Stimulated activated naive CD8-positive, alpha-beta T cell treated with anti-CD3 and anti-CD28 coated beads, Interleukin-15, Interleukin-2, amounts not matched to agents 100 ng/mL and 50 ng/mL, for 24 hours (primary cell): ENCODE data around the gene MRPL58.
A peak's percentile ranks its signal among the peaks of the same experiment; 100 is the strongest.
"Not testable (repeated sequence)": the region's sequence is repeated elsewhere in the genome, so short reads cannot be mapped to it uniquely, and the experiment has no call there.

Source experiments
- H3K27ac Mint-ChIP-seq: one replicate; pipeline ENCODE4 v1.8.0; 2021; ENCODE audit warnings: mild to moderate bottlenecking, mixed read lengths
- H3K27me3 Mint-ChIP-seq: one replicate; pipeline ENCODE4 v1.8.0; 2021; ENCODE audit warnings: mixed read lengths
- H3K36me3 Mint-ChIP-seq: one replicate; pipeline ENCODE4 v1.8.0; 2021; ENCODE audit warnings: low read depth, mixed read lengths
- H3K4me1 Mint-ChIP-seq: one replicate; pipeline ENCODE4 v1.8.0; 2021; ENCODE audit warnings: low read depth, mixed read lengths
- H3K4me3 Mint-ChIP-seq: one replicate; pipeline ENCODE4 v1.8.0; 2021; ENCODE audit warnings: mild to moderate bottlenecking, mixed read lengths
- H3K9me3 Mint-ChIP-seq: one replicate; pipeline ENCODE4 v1.8.0; 2021; ENCODE audit warnings: mixed read lengths

MRPL58 gene

GRCh38 chr17:75001915-75002843 is 10.3 kb upstream of the MRPL58 start:
- no peak overlapping the region for H3K4me3 Mint-ChIP-seq
- no peaks in the 10 kb centered on the region for H3K27me3 Mint-ChIP-seq
- no peak overlapping the region for H3K27ac Mint-ChIP-seq
- no peaks in the 10 kb centered on the region for H3K36me3 Mint-ChIP-seq
- H3K9me3 Mint-ChIP-seq, result no peaks in the 10 kb centered on the region
- H3K4me1 Mint-ChIP-seq, result peaks cover 5% of the 10 kb centered on the region

GRCh38 chr17:75003070-75003956 is 9.2 kb upstream of the MRPL58 start:
- Mint-ChIP-seq H3K27ac (no peak overlapping the region), H3K9me3 (no peaks in the 10 kb centered on the region), H3K4me1 (peaks cover 5% of the 10 kb centered on the region), H3K27me3 (no peaks in the 10 kb centered on the region), H3K4me3 (no peak overlapping the region), H3K36me3 (no peaks in the 10 kb centered on the region)

GRCh38 chr17:75003957-75004355 is 8.5 kb upstream of the MRPL58 start:
- no peaks in the 10 kb centered on the region for H3K36me3 Mint-ChIP-seq
- no peak overlapping the region for H3K27ac Mint-ChIP-seq
- H3K9me3 Mint-ChIP-seq, result no peaks in the 10 kb centered on the region
- no peak overlapping the region for H3K4me3 Mint-ChIP-seq
- H3K27me3 Mint-ChIP-seq, result no peaks in the 10 kb centered on the region
- peaks cover 5% of the 10 kb centered on the region for H3K4me1 Mint-ChIP-seq

GRCh38 chr17:75004371-75004770 is 8.1 kb upstream of the MRPL58 start:
- H3K9me3 Mint-ChIP-seq, result no peaks in the 10 kb centered on the region
- no peak overlapping the region for H3K4me3 Mint-ChIP-seq
- H3K27me3 Mint-ChIP-seq, result no peaks in the 10 kb centered on the region
- peaks cover 5% of the 10 kb centered on the region for H3K4me1 Mint-ChIP-seq
- no peak overlapping the region for H3K27ac Mint-ChIP-seq
- no peaks in the 10 kb centered on the region for H3K36me3 Mint-ChIP-seq

GRCh38 chr17:75005291-75005690 is 7.2 kb upstream of the MRPL58 start:
- H3K9me3 Mint-ChIP-seq, result no peaks in the 10 kb centered on the region
- H3K27ac Mint-ChIP-seq, result no peak overlapping the region
- H3K36me3 Mint-ChIP-seq, result no peaks in the 10 kb centered on the region
- no peak overlapping the region for H3K4me3 Mint-ChIP-seq
- H3K27me3 Mint-ChIP-seq, result no peaks in the 10 kb centered on the region
- H3K4me1 Mint-ChIP-seq, result peaks cover 5% of the 10 kb centered on the region

GRCh38 chr17:75006084-75006483 is 6.4 kb upstream of the MRPL58 start:
- not testable (repeated sequence) for H3K27ac Mint-ChIP-seq, H3K27me3 Mint-ChIP-seq, H3K4me1 Mint-ChIP-seq, H3K4me3 Mint-ChIP-seq, H3K9me3 Mint-ChIP-seq, H3K36me3 Mint-ChIP-seq

GRCh38 chr17:75006653-75007052 is 5.8 kb upstream of the MRPL58 start:
- Mint-ChIP-seq H3K9me3 (no peaks in the 10 kb centered on the region), H3K27ac (no peak overlapping the region), H3K27me3 (no peaks in the 10 kb centered on the region), H3K4me1 (peaks cover 14% of the 10 kb centered on the region), H3K36me3 (no peaks in the 10 kb centered on the region), H3K4me3 (no peak overlapping the region)

GRCh38 chr17:75008373-75008772 is 4.1 kb upstream of the MRPL58 start:
- H3K4me1 Mint-ChIP-seq, result peaks cover 20% of the 10 kb centered on the region
- no peaks in the 10 kb centered on the region for H3K27me3 Mint-ChIP-seq
- H3K9me3 Mint-ChIP-seq, result no peaks in the 10 kb centered on the region
- no peak overlapping the region for H3K27ac Mint-ChIP-seq
- H3K4me3 Mint-ChIP-seq, result no peak overlapping the region
- H3K36me3 Mint-ChIP-seq, result no peaks in the 10 kb centered on the region

- no peak overlapping the region for H3K4me3 Mint-ChIP-seq
- H3K27ac Mint-ChIP-seq, result no peak overlapping the region
Measured at GRCh38 chr17:75009139-75009724, 3.2 kb upstream of the MRPL58 start.

GRCh38 chr17:75010683-75011400 is 1.6 kb upstream of the MRPL58 start:
- peak overlapping the region; percentile 55 for H3K27ac Mint-ChIP-seq

More at GRCh38 chr17:75009139-75009724, 3.2 kb upstream of the MRPL58 start:
- Mint-ChIP-seq H3K4me1 (peaks cover 27% of the 10 kb centered on the region), H3K27me3 (no peaks in the 10 kb centered on the region), H3K9me3 (no peaks in the 10 kb centered on the region), H3K36me3 (peaks cover 5% of the 10 kb centered on the region)

GRCh38 chr17:75011401-75012095 is 922 bp upstream of the MRPL58 start:
- H3K27me3 Mint-ChIP-seq, result no peaks in the 10 kb centered on the region
- H3K4me3 Mint-ChIP-seq, result peak overlapping the region; percentile 86
- H3K27ac Mint-ChIP-seq, result peak overlapping the region; percentile 93
- peaks cover 34% of the 10 kb centered on the region for H3K4me1 Mint-ChIP-seq
- H3K36me3 Mint-ChIP-seq, result peaks cover 19% of the 10 kb centered on the region
- H3K9me3 Mint-ChIP-seq, result no peaks in the 10 kb centered on the region

More at GRCh38 chr17:75010683-75011400, 1.6 kb upstream of the MRPL58 start:
- Mint-ChIP-seq H3K36me3 (peaks cover 14% of the 10 kb centered on the region), H3K4me1 (peaks cover 34% of the 10 kb centered on the region), H3K4me3 (no peak overlapping the region), H3K27me3 (no peaks in the 10 kb centered on the region), H3K9me3 (no peaks in the 10 kb centered on the region)

GRCh38 chr17:75012096-75012345 is 449 bp upstream of the MRPL58 start:
- H3K4me3 Mint-ChIP-seq, result peak overlapping the region; percentile 86
- H3K4me1 Mint-ChIP-seq, result peaks cover 34% of the 10 kb centered on the region
- H3K36me3 Mint-ChIP-seq, result peaks cover 23% of the 10 kb centered on the region
- no peaks in the 10 kb centered on the region for H3K27me3 Mint-ChIP-seq
- H3K27ac Mint-ChIP-seq, result peak overlapping the region; percentile 93
- H3K9me3 Mint-ChIP-seq, result no peaks in the 10 kb centered on the region

GRCh38 chr17:75013092-75013559 is 656 bp downstream of the MRPL58 start:
- H3K4me3 Mint-ChIP-seq, result peak overlapping the region; percentile 86
- no peaks in the 10 kb centered on the region for H3K27me3 Mint-ChIP-seq
- H3K36me3 Mint-ChIP-seq, result peaks cover 27% of the 10 kb centered on the region
- H3K27ac Mint-ChIP-seq, result peak overlapping the region; percentile 93
- H3K4me1 Mint-ChIP-seq, result peaks cover 34% of the 10 kb centered on the region
- H3K9me3 Mint-ChIP-seq, result no peaks in the 10 kb centered on the region

- Mint-ChIP-seq H3K4me1 (peaks cover 7% of the 10 kb centered on the region), H3K9me3 (no peaks in the 10 kb centered on the region), H3K27ac (no peak overlapping the region), H3K4me3 (no peak overlapping the region), H3K27me3 (no peaks in the 10 kb centered on the region), H3K36me3 (peaks cover 58% of the 10 kb centered on the region)
Measured at GRCh38 chr17:75019146-75019545, 6.7 kb downstream of the MRPL58 start.
